GM19328 (cell line): ENCODE data around the gene CAPN8.

Source experiments
- ATAC-seq: cut with Tn5 transposase; IDR thresholded peaks from one replicate; pipeline ENCODE4 v1.9.1; 2021; ENCODE audit warnings: mild to moderate bottlenecking, moderate library complexity; ENCODE audit not compliant: unreplicated experiment

Gene CAPN8

DNA sequence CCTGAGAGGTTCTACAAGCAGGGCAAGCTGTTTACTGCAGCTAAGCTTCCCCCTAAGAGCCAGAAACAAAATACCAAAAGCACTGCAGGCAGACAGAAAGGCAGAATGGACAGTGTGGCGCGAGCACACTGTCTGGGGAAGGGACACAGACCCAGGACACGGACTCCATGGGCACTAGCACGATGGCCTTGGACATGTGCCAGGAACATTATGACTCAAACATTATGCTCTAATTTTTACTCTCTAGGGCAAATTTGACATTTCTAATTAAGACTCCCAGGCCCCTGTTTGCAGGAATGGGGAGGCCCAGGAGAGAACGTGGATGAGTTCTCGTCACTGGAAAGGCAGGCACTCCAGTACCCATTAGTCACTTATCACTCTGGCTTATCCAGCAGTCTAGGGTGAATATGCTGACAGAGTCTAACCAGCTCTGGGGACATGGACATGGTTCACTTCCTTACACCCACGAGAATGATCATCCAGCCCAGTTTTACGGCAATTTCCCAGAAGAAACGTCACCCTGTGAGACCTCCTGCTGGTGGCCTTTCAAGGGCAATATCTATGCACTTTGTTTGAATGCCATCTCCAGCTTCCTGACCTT, 45.1 kb downstream of the CAPN8 start:
- ATAC-seq: no peak

DNA sequence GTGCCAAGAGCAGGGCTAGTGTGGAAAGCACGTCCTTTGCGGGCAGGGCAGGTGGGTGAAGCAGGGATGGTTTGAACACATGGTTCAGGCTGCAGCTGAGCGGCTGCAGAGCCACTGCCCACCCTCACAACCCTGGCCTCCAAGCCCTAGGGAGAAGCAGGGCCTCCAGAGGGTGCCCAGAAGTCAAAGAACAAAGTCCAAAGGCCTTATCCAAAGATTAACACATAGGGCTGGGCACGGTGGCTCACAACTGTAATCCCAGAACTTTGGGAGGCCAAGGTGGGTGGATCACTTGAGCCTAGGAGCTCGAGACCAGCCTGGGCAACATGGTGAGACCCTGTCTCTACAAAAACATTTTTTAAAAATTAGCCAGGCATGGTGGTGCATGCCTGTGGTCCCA, 46.8 kb downstream of the CAPN8 start:
- ATAC-seq: no peak

DNA sequence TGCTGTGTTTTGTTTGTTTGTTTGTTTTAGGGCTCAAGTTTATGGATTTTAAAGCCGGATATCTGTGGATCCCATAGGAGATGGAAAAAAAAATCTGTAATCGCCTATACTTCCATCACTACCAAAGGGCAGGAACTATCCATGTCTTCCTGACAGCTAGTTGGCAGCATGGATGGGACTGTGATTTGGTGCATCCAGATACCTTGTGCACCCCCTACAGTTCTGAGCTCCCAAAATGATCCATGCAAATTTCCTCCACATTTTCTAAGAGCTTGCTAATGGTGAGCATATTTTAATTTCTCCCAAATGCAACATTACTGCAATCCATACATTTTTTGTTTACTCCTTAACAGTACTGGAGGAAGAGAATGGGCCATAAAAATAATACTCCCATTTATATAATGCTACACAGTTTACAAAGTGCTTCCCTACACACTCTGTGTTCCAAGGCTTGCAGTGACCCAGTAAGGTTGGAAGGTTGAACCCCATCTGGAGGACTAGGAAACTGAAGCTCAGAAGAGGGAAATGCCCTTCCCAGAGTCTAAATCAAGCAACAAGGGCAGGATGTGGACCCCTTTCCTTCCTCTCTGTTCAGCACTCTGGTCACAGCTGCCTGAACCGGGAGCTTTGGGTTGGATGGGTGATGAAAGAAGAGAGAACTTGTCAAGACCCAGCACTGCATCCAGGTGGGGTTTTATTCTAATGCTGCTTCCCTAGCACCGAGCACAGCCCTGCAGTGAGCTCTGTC, 48.0 kb downstream of the CAPN8 start:
- ATAC-seq: no peak

DNA sequence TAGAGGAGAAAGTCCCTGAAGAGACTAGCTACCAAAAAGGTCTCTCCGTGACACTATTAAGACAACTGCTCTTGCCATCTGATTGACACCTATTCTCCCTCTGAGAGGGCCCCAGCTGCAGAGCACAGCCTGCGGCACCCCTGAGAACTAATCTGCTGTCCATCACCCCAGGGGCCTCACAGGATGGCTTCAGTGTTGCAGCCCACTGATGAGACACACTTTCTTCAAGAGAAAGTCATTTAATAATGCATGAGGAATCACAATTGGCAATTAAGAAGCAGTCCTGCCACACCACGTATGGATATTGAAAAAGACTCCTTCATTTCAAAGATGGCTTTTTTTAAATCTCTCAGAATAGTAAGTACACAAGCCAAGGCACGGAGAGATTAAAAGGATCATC, 48.9 kb downstream of the CAPN8 start:
- no peak for ATAC-seq

DNA sequence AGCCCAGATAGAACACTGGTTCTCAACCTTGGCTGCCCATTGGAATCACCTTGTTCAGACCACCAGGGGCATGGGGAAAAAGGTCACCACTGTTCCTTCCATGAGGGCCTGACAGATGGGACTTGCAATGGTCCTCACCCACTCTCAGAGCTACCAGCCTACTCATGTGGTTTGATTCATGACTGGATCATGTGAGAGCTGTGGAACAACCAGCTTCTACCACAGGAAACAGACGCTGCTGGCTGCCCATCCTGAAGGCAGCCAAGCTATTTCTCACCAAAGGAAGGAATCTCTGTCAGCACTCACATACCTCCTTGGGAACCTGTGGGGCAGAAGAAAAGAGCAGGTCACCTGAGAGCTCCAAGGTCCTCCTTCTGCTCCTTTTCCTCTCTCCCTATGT, 53.6 kb downstream of the CAPN8 start:
- no peak for ATAC-seq

DNA sequence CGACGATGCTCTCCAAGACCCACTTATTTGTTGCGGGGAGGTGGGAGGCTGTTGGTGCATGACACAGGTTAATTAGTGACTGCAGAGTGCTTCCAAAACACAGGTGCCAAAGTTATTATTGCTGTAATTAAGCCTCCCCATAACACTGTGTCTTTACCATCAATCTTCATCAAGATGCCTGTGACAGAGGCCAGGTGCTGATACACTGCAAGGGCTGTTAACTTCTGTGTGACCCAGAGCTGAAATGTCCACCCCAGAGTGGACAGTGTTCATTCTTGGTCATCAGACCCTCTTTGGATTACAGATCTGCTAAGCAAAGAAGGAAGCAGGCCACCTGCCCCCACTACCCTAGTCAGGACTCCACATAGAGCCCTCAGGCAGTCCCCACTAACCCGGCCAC, 55.5 kb downstream of the CAPN8 start:
- ATAC-seq: no peak

DNA sequence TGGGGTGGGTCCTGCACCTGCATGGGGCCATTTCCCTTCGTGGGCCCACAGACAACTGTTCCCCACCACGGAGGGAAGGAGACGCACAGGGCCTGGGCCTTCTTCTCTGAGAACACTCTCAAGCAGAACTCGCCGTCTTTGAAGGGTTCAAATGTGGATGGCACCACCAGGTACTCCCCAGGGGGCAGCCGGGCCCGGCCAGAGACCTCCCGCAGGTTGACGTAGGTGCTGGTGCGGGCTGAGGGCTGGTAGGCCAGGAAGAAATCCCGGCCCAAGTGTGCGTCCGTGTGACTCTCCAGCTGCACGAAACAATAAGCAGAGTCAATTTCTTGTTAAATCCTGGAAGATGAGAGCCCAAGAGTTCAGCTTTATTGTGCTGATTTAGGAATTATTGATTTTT, 56.4 kb downstream of the CAPN8 start:
- no peak for ATAC-seq

DNA sequence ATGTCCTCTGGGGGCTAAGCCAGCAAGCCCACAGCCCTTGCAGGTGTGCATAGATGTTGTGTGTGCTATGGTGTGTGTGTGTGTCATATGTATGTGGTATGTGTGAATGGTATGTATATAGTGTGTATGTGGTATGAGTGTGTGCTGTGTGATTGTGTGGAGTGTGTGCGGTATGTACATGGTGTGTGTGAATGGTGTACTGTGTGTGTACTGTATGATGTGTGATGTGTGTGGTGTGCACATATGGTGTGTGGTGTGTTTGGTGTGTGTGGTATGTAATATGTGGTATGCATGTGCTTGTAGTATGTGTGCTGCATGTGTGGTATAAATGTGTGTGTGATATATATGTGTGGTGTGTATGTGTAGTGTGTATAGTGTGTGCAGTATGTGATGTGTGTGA, 107.0 kb downstream of the CAPN8 start:
- no peak for ATAC-seq

DNA sequence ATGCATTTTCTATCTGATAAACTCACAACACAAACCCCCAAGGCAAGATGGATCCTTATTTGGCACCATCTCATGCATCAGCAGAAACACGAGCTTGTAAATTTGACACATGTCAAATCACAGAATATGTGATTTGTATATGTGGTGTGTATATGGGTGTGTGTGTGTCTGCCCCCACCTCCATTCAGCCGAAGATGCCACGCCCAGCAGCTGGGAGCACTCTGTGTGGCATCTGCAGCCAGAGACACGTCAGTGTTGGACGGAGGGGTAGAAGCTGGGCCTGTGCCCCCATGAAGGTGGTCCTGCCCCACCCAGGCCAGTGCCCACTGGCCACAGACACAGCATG, 108.4 kb downstream of the CAPN8 start:
- ATAC-seq: no peak

DNA sequence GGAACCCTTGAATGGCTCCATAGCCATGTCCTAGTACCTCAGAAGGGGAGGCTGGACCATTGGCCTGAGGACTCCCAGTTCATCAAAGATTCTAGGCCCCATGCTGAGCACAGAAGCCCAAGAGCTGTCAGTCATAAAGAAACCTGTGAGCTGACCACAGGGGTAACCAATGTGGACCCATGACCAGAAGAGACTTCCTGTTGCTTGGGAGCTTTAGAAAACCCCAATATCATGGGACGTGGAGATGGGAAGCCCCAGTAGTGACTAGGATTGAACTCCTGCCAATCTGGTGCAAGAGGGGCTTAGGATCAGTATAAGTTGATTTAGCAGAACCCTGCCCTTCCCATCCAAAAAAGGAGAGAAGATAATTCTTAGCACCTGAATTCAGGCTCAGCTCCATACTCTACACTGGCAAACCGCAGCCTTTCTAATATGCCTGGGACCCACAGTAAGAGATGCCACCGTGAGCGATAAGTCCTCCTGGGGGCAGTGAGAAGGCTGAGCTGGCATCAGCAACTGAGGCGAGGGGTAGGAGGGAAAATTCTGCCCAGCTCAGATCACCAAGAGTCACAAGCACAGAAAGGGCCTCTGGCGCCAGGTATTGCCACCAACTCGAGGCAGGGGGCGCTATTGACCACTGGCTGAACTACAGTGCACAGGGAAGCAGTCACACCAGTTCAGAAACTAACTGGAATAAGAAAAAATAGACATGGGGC, 108.9 kb downstream of the CAPN8 start:
- ATAC-seq: peak; percentile 65

DNA sequence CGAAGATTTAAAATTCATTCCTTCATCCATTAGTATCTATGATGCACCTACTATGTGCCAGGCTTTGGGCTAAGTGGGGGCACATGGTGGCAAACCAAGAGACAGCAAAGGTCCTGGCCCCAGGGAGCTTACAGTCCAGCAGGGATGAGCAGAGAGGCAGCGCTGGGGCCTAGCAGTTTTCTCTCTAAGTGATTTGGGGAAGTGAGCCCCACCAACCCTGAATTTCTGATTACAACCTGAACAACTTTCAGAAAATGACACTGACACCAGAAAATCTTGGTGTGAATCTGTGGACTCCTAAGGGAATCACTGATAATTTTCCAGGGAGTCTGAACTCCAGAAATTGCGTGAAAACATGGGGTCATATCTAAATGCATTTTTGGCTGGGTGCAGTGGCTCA, 111.5 kb downstream of the CAPN8 start:
- ATAC-seq: no peak

DNA sequence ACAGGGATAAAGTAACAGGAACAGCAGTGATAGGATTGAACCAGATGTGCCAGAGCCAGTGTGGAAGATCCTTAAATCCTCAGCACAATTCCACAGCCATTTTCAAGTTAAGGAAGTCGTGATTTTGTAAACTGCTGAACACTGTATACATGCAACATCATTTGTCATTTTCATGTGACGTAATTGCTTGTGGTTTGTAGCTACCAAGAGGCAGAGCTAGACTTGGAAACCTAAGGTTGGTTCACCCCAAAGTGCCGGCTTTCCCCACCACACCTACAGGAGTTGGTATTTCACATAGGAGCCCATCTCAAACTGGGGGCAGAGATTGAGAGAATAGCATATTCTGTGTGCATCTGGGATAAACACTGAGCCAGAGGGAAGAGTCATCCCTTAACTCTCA, 113.9 kb downstream of the CAPN8 start:
- ATAC-seq: no peak

DNA sequence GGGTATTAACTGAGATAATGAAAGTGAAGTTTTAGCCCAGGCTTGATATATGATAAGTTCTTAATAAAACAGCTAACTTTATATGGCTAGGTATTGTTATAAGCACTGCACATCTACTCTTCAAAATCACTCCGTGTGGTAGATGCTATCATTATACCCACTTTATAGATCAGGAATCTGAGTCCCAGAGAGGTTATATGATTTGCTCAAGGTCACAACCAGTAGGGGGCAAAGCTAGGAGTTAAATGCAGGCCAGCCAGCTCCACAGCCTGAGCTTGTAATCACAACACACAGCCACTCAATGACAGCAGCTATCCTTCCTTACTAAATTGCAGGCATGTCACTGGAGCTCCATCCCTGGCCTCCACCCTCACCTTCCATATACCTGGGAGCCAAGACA, 115.8 kb downstream of the CAPN8 start:
- ATAC-seq: no peak

DNA sequence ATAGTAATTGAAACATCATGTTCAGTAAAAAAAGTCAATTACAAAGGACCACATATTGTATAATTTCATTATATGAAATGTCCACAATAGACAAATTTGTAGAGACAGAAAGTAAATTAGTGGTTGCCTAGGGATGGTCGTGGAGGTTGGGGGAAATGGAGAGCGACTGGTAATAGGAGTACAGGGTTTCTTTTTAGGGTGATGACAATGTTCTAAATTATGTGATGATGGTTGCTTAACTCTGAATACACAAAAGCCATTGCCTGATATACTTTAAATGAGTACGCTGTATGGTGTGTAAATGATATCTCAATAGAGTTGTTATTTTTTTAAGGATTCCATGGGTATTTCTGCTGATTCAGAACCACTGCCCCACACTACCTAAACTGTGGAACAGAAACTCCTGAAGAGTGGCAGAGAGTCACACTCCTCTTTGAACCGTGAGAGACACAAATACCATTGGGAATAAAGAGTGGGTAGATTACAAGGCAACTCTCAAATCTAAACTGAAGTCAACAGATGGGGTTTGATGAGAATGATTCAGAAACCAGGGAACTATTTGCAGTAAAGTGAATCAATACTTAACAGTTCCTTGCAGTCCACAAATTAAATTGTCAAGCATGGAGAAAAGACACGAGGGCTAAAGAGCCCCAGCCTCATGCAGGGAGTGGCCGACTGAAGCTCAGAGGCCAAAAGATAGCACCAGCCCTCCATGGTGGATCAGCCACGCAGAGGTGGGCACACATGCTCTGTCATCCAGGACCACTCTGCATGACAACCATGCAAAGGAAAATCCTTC, 118.0 kb downstream of the CAPN8 start:
- ATAC-seq: no peak

DNA sequence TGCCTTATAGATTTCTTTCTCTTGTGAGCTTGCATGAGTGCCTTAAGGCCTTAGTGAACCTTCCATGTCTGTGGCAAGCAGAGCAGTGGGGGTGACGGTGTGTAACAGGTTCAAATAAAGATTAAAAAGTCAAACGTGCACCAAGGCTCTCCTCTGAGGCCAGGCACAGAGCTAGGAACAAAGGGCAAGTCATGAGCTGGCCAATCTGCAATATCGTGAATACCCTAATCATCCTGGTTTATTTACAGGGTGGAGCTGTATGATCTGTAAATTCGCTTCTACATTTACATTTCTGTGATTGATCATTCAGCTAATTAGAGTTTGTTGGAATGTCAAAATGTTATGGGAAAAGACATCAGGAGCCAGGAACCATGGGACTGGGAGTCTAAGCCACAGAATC, 120.2 kb downstream of the CAPN8 start:
- ATAC-seq: no peak

DNA sequence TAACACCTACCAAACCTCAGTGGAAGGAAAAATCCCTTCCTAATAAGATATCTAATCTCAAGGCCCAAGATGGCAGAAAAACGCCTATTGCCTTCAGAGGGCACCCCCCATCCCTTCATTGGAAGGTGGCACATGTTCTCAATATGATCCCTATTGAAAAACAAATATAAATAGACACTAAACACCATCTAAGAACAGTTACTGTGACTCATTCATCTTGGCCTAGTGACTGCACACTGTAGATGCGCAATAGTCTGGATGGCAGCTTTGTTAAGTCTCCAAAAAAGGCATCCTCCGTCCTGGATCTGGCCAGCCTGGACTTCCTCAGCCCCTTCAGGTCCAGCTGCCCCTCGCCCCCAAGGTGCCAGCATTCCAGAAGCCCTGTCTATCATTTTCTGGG, 121.9 kb downstream of the CAPN8 start:
- no peak for ATAC-seq

DNA sequence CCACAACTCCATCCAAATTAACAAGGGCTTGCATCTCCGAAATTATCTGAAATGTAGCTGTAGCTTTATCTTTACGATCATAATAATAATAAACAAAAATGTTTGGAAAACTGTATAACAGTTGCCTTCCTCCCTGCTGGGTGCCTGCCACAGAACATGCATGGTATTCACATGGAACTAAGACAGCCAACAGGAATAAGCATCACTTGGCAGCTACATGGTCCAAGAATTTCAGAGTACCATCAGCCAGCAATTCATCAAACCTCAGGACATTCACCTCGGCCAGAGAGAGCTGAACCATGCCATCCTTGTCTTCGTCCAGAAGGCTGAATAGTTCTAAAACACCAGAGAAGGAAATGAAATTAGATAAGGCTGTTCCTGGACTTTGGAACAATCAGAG, 122.7 kb downstream of the CAPN8 start:
- ATAC-seq: no peak

DNA sequence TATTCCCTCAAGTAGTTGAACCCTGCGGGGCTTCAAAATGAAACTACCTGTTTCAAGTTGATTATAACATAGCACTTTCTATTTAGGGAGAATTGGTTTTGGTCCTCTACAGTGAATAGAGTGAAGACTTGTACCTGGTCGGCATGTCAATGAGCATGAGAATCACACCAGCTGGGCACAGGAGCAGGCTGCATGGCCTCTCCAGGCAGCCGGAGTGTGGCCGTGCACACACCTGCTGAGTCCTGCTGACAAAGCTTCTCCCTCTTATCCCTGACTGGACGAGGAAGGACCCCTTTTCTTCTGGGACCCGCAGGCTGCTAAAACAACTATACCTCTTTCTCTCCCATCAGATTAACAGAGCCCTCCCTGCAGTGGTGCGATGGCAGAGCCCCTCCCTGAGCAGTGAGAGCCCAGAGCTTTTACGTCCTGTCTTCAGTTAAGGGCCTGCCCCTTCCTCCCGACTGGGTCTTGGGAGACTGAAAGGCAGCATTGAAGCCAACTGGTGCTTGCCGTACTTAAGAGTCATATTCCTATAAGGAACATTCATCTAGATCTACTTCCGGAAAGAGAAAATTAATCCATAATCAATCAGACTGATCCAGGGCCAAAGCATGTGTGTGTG, 124.9 kb downstream of the CAPN8 start:
- no peak for ATAC-seq

DNA sequence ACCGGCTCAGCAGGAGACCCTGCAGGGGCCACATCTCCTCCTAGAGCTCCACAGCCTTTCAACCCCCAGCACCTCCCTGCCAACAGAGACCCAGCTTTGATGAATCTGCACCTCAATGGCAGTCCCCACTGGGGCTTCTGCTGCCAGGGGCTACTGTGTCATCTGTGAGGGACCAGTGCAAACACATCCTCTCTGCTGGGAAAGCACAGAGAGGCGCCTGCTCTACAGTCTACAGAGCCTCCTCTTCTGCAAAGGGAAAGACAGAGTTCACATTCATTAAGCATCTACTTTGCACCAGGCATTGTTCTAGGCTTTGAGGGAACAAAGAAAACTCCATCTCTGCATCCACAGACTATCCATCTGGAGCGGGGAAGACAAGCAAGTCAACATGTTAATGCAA, 125.8 kb downstream of the CAPN8 start:
- no peak for ATAC-seq

DNA sequence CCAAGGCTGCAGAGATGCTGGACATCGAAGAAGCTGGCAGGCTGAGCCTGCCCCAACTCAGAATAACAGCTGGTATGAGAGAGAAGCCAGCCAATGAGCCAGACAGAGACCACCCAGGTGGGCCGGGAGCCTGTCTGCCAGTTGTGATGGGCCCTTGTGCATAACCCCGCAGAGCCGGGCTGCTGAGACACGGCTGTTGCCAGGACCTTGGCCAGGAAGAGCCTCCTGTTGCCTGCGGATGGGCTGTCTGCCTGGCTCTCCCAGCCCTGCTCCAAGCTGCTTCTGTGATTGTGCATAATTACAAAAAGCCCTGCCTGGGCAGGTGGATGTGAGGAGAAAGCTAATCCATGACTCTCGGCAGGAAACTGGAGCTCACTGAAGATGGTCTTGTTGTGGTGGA, 126.5 kb downstream of the CAPN8 start:
- ATAC-seq: no peak

DNA sequence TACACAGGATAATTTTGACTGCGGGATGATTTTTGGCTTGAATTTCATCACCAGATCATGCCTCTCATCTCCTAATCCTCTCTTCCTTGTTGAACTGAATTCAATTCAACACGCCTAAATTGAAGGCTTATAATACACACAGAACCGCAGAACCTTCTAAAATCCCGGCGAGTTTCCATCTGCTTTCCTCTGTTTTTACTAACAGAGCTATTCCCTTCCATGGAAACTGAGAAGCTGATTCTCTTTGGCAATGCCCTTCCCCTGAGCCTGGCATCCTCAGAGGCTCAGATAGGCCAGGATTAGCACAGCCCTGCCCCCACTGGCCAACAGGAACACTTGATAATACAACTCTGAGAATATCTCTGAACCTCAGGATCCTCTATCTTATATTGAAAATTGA, 130.2 kb downstream of the CAPN8 start:
- ATAC-seq: no peak
